Measurements from ENCODE around the gene TBC1D1. TPM values are rescaled to one million over a fixed set of nuclear protein-coding genes. Genes with fewer than 3 reads are reported as not detected.

Gene TBC1D1
- total and polyA plus RNA-seq, 2 of the 8 experiments (the other 6 are each of a cell fraction or from before 2014, with no cell fraction given), result 96.9 to 162 TPM

DNA sequence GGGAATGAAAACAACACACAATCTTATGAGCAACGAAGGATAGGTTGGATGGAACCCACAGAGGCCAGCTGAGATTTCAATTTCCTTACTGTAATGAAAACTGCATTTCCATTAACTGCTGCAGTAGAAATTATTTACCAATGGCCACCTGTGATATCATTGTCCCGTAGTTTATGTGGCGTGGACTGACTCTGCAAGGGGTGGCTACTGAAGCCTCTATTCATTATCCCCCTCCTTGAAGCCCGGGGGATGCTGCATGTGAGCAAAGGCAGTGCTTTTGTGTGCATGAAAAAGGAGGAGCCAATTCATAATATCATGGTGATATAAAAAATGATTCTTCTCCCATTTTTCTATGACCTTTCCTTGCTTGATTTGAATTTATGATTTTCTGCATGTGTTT, 277.1 kb downstream of the TBC1D1 start:
- H3K4ac ChIP-seq (replicated peaks; ENCODE audit: insufficient read length, low read depth, low read length), result no peak overlapping the region
- H2AK5ac ChIP-seq (ENCODE audit: low read depth, low read length), result no peak overlapping the region
- ChIA-PET POLR2A (ENCODE audit: partially characterized antibody) (interaction anchor here (0.6 to 1.1 kb wide), 2 partner anchors 16 to 38 kb away, joined by 3 read pairs; no protein-coding TSS in a partner anchor), CTCF (ENCODE audit: partially characterized antibody) (interaction anchor here (0.6 to 5.3 kb wide), 6 partner anchors 12 to 615 kb away, joined by 3 to 28 read pairs (median 4); no protein-coding TSS in a partner anchor)
- H3K4me3 ChIP-seq (ENCODE audit: extremely low read depth in 1 of 4, insufficient read depth in 2 of 4, low read depth in 3 of 4, low read length in 4 of 4), result no peak overlapping the region
- H2BK5ac ChIP-seq (ENCODE audit: low read depth, low read length), result no peak overlapping the region
- no peak overlapping the region for H3K4me2 ChIP-seq (ENCODE audit: insufficient read depth in 1 of 2, low read depth in 2 of 2, low read length in 2 of 2)
- no peaks in the 10 kb centered on the region for H4K20me1 ChIP-seq (replicated peaks in 1 of 2; ENCODE audit: control insufficient read depth in 1 of 2, insufficient read depth in 2 of 2, low read length in 2 of 2)
- no peak overlapping the region for H2BK15ac ChIP-seq (ENCODE audit: low read length)
- H4K5ac ChIP-seq (ENCODE audit: insufficient read length, low read depth, low read length), result no peak overlapping the region
- H2AFZ ChIP-seq (ENCODE audit: low read length), result no peak overlapping the region
- H3K36me3 ChIP-seq (ENCODE audit: control insufficient read depth in 2 of 4, insufficient read depth in 4 of 4, low read length in 3 of 4), result 0 out of 8 replicates have a peak, but pooled peaks cover 0 to 3% (median 0%) of the 10 kb centered on the region in 4 experiments
- WGBS, 2 experiments (ENCODE audit: extremely low coverage in 1 of 2, insufficient coverage in 1 of 2, insufficient read length in 1 of 2, insufficient replicate concordance in 2 of 2, low coverage in 1 of 2, low lambda C conversion rate in 2 of 2, missing lambda C conversion rate in 1 of 2), result 89% methylated on average over 4 of the region's 4 CpGs; no CpG with 5 or more reads in 1 of the 2 experiments
- H3K27ac ChIP-seq (ENCODE audit: low read depth, low read length), result no peak overlapping the region
- no peaks in the 10 kb centered on the region for H3K4me1 ChIP-seq (replicated peaks in 1 of 4; ENCODE audit: control insufficient read depth in 3 of 4, insufficient read depth in 4 of 4, low read length in 3 of 4)
- DNase-seq (ENCODE audit: low read depth in 1 of 2, low spot score in 2 of 2) (no peak), FAIRE-seq (no peak)
- peaks cover 0 to 2% (median under 1%) of the 10 kb centered on the region in 4 experiments; a peak in 2 of 7 replicates for H3K27me3 ChIP-seq (replicated peaks in 1 of 4; ENCODE audit: control insufficient read depth in 3 of 4, extremely low read depth in 1 of 4, insufficient read depth in 3 of 4, low read length in 3 of 4)
- H3K9ac ChIP-seq (replicated peaks in 1 of 4; ENCODE audit: extremely low read depth in 1 of 4, low read depth in 3 of 4, low read length in 3 of 4), result no peak overlapping the region
- no peak overlapping the region for H3K23ac ChIP-seq (ENCODE audit: insufficient read length)
- H3K23me2 ChIP-seq (ENCODE audit: low read depth, low read length), result no peaks in the 10 kb centered on the region
- H2BK20ac ChIP-seq (ENCODE audit: low read length), result no peak overlapping the region
- no peak overlapping the region for H4K91ac ChIP-seq (replicated peaks; ENCODE audit: insufficient read length, low read length)
- no peak overlapping the region for H2BK120ac ChIP-seq (replicated peaks; ENCODE audit: low read depth, low read length)
- H3K14ac ChIP-seq (ENCODE audit: insufficient read length), result no peak overlapping the region
- no peak overlapping the region for H3K18ac ChIP-seq (ENCODE audit: extremely low read depth, low read length)
- H2BK12ac ChIP-seq (ENCODE audit: low read depth, low read length), result no peak overlapping the region
- H3K9me3 ChIP-seq (ENCODE audit: insufficient read depth in 2 of 2, low read depth in 1 of 2, low read length in 1 of 2), result peaks cover 7 to 8% of the 10 kb centered on the region in 2 experiments; a peak in 2 of 4 replicates
- no peak overlapping the region for H4K8ac ChIP-seq (ENCODE audit: extremely low read depth, insufficient read depth, low read length)
- no peaks in the 10 kb centered on the region for H3K79me2 ChIP-seq (ENCODE audit: control insufficient read depth in 1 of 2, insufficient read depth in 2 of 2, low read length in 2 of 2)
- H3K79me1 ChIP-seq (ENCODE audit: low read depth, low read length), result no peaks in the 10 kb centered on the region
- no peak overlapping the region for H3K56ac ChIP-seq (replicated peaks; ENCODE audit: insufficient read length, low read depth, low read length)
- TF ChIP-seq CBX8 (IDR thresholded peaks at IDR 0.05; ENCODE audit: borderline replicate concordance, low read depth, low read length) (no peak), MAFK (IDR thresholded peaks at IDR 0.05; ENCODE audit: low read depth, low read length) (no peak), CREB1 (IDR thresholded peaks at IDR 0.05) (no peak), GTF2F1 (IDR thresholded peaks at IDR 0.05; ENCODE audit: borderline replicate concordance, low read depth, low read length) (no peak), FOSL1 (IDR thresholded peaks at IDR 0.05; ENCODE audit: insufficient read depth, low read depth, low read length) (no peak), HDAC6 (IDR thresholded peaks at IDR 0.05; ENCODE audit: low read depth, low read length) (no peak)
